CMK (cell line): ENCODE measurements around the gene MYO3B.
"Not testable (repeated sequence)": the region's sequence is repeated elsewhere in the genome, so short reads cannot be mapped to it uniquely, and the experiment has no call there.

Experiments
- DNase-seq: peaks from one replicate; pipeline ENCODE4 v3.0.0-alpha.2; 2010; ENCODE audit warnings: low read depth

Gene MYO3B

DNA sequence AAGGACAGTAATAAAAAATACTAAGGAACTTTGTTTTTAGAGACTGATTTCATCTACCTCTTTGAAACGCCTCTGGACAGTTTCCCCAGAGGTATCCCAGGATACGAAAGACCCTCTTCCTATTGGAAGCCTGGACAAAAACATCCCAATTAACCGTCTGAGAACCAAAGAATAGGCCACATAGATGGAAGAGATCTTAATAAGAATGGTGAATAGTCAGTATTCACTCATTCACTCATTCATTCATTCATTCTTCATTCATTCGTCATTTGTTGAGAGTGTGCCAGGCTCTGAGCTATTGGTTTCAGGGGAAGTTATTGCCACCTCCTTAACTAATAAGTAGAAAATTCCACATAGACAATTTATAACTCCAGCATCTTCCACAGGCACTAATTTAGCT lies 464.0 kb downstream of the MYO3B start:
- no peak for DNase-seq

DNA sequence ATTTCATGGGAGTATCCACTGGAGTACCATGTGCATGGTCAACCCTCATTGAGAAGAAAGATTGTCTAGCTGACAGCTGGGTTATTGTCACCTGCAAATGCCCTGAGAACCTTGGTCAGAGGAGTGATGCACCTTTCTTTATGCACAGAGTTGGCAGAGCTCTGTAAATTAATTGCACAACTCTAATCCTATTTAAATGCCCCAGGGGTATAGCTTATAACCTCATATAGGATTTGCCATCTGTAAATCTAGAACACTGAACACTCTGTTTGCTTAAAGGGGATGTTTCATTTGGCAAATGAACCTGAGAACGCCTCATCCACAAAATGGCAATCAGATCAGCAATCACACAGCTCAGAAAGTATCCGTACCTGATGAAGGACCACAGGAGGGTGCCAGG lies 465.4 kb downstream of the MYO3B start:
- DNase-seq = no peak

DNA sequence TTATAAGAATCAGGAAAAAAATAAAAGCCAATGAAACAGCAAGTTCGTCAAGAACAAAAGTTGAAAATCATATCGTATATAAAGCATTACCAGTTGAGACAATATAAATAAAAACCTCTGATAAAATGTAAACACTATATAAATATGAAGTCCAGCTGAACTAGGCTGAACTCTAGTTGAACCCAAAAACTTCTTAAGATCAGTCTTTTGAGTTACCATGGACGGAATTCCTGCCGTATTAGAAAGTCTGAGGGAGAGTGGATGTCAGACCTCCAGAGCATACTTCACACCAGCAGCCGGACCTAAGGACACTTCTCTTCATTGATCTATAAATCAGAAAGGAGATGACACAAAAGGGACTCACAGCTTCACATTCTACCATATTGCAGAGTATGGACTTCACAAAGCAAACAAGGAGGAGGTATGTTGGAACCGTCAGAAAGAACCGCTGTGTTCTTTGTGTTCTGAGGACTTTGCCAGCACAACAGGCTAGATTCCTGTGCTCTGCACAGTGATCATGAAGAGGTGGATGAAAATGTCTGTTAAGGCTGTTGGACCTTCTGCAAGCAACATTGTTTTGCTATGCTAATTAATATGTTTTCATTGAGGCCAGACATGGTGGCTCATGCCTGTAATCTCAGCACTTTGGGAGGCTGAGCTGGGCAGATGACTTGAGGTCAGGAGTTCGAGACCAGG lies 469.9 kb downstream of the MYO3B start:
- DNase-seq = no peak

DNA sequence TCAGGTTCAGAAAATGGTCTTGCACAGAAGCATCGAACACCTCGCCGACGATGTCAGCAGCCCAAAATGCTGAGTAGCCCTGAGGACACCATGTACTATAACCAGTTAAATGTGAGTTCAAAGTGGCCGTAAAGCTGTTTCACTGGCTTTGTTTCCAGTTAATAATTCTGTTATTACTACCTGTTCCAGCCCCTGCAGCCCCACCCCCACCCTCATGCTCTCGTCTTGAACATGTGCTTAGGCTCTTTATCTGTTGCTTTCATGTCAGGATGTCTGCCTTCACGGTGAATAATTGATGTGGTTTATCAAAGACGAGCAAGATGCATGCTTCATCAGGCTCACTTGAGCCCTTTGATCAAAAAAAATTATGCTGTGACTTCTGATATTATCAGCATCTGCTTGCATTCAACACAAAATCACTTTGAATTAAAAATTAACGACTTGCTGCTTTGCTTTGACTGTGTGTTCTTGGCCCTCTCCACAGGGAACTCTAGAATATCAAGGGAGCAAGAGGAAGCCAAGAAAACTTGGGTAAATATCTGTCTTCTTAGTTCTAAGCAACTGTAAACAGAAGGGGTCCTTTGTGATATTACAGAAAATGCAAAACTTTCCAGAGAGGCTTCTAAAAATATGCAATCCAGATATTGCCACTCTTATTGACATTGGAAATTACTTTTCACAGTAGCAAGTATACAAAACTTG lies 473.8 kb downstream of the MYO3B start:
- no peak for DNase-seq

DNA sequence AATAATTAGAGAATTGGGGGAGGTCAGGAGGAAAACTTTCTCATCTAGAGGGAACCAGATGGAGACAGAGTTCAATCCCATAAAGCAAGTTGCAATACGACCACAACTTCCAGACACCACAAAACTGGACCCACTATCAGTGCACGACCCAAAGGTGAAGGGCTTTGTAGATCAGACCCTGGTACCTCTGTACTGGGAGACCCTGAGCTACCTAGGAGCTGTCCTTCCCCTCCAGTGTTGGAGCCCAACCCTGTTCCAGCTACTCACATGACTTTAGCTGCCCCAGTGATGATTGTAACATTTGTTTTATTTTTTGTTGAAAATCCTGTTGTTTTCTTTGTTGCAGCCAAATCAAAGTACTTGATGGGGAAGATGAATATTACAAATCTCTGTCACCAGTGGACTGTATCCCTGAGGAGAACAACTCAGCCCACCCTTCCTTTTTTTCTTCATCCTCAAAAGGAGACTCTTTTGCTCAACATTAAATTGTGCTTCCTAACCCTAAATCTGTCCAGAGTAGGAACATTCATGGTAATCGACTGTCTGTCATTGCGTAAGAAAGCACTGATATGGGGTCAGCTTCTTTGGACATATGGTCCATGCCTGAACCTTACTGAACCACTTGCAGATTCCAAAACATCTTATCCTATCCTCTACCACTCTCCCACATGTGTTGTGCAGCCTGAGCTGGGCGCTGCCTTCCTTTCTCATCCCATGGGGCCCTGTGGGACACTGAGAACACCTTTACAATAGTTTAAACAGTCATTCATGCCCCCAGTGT lies 474.9 kb downstream of the MYO3B start:
- DNase-seq = no peak

DNA sequence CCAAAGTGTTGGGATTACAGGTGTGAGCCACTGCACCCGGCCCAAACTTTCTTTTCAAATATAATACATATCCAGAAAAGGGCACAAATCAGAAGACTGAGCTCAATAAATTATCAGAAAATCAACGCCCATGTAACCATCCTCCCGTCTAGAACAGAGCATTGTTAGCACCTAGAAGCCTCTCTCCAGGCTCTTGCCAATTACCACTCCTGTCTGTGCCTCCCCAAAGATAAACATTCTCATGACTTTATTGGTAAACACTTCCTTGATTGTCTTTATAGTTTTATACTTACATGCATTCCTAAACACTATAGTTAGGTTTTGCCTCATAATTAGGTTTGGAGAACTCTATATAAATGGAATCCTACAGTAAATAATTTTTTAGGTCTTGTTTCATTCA lies 478.7 kb downstream of the MYO3B start:
- DNase-seq = no peak

DNA sequence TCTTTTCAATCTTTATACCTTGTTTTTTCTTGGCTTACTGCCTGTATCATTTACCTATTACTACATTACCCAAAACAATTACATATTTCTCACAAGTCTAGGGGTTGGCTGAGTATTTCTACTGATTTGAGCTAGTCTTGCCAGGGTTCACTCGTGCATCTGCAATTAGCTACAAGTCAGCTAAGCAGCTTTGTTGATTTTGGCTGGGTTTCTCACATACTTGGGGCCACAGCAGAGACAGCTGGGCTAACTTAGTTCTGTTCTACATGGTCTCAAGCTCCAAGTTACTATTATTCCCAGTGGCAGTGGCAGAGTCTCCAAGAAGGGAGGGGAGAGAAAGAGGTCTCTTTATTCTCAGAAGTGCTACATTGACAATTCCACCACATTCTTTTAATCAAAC lies 482.5 kb downstream of the MYO3B start:
- DNase-seq = no peak

DNA sequence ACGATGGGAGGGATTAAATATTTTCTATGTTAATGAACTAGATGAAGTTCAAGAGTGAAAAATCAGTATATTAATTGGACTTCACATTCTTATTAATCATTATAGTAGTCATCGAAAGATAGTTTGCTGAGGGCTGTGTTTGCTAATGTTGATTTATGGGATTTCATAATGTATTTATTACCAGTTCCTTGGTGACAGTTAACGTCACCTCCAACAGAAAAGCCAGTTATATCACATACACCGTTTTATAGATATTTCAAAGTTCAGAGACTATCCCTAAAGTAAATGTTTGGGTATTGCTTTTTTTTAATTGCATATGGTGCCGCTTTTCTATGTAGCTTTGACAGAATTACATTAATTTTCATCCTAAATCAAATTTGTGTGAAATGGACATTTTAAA lies 487.8 kb downstream of the MYO3B start:
- no peak for DNase-seq

DNA sequence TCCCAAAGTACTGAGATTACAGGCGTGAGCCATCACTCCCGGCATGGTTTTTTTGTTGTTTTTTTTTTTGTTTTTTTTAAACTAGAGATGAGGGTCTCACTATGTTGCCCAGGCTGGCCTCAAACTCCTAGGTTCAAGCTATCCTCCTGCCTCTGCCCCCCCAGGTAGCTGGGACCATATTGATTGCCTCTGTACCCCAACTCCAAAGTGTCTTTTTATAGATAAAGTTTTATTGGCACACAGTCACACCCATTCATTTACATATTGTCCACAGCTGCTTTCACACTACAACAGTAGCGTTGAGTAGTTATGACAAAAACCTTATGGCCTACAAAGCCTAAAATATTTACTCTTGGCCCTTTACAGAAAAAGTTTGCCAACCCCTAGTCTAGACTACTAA lies 492.0 kb downstream of the MYO3B start:
- DNase-seq = no peak

DNA sequence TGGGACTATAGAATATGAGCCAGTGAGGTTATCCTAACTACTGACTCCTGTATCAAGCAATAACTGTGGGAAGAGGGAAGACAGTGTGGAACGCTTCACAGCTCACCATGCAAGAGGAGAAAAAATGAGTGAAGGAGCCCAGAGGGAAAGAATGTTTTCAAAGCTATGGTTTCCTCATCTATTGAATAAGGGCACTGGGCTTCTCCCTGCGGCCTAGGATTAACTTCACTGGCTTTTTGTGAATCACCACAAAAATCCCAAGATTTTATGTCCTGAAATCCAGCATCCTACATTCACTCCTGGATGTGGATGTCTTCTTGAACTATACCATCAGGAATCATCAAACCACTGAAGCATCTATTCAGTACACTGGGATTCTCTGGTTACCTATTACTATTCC lies 492.7 kb downstream of the MYO3B start:
- DNase-seq = no peak

DNA sequence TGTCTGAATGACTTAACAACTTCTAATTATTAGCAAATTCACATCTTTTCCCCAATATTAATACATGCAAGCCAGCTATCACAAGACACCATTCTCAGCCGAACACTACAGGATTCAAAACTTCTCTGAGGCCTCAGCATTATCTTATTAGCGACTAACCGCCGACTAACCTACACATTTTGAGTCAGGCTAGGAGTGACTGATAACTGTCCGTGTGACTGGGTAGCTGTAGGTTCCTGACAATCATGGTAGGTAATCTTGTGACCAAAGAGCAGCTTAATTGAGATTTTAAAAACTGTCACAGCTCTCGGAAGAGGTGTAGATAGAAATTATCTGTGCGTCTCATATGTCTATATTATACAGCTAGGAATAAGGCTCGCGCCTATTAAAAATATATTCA lies 493.1 kb downstream of the MYO3B start:
- DNase-seq = no peak

DNA sequence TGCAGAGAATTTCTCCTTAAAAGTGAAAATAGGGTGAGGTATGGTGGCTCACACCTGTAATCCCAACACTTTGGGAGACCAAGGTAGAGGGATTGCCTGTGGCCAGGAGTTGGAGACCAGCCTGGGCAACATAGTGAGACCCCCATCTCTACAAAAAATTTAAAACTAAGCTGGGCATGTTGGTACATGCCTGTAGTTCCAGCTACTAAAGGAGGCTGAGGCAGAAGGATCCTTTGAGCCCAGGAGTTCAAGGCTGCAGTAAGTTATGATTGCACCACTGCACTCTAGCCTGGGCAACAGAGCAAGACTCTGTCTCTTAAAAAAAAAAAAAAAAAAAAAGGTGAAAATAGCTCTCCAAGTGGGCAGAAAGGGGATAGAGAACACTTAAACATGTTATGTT lies 496.3 kb downstream of the MYO3B start:
- not testable (repeated sequence) for DNase-seq

DNA sequence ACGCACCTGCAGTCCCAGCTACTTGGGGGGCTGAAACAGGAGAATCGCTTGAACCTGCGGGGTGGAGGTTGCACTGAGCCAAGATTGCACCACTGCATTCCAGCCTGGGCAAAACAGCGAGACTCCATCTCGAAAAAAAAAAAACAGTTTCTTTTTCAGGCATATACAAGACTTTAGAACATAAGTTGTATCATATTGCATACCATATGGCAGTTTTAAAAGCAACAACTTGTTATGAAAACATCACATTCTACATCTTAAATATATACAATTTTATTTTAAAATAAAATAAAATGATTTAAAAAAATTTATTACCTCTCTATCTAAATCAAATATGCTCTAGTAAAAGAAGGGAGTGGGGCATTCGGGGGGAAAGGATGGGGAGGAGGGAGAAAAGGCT lies 497.8 kb downstream of the MYO3B start:
- no peak for DNase-seq

DNA sequence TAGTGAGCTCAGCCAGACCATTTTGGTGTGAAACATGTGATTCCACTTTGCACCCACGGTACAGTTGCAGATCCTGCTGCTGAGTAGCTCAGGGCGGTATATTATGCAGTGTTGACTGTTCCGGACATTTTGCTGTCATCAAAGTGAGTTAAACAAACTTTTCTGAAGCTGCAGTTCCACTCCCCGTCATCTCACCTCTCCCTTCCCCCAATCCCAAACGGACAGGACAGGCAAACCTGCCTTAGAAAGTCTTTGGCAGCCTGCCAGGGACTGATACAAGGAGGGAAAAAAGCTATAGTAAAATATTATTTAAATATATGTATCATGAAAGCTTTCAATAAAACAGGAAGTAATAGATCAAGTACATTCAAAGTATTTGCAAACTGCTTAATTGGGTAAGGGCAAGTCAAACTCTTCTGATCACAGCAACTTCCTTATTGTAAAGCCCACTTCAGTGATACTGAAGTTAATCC lies 501.7 kb downstream of the MYO3B start:
- no peak for DNase-seq

DNA sequence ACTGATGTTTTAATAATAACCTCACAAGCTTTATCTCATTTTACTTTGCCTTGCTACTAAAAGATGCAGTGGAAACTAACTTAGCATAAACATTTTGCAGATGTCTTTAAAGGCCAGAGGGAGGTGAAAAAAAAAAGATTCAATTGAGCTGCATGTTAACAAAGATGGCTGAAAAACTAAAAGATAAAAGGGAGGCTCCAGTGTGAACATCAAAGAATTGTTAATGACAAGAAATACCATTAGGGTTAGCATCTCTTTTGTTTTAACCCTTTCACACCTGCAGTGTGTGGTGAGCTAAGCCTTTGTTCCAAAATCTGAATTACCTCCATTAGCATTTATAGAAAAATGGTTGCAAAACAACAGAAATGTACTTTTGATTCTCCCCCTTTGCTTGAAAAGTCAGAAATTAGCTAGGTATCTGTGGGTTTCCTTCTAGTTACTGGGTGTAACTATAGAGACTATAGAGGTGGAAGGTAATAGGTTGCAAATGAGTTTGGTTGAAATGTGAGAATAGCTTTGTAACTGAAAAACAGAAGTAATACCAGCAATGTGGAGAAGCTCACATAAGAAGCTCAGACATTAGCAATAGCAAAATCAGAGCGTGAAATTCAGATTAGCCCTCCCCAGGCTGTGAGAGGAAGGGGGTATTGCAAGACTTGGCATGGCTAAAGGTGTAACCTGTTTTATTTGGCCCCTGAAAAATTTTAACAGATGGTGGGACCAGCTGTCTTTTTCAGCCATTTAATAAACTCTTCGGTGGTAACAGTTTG lies 502.4 kb downstream of the MYO3B start:
- DNase-seq = no peak

DNA sequence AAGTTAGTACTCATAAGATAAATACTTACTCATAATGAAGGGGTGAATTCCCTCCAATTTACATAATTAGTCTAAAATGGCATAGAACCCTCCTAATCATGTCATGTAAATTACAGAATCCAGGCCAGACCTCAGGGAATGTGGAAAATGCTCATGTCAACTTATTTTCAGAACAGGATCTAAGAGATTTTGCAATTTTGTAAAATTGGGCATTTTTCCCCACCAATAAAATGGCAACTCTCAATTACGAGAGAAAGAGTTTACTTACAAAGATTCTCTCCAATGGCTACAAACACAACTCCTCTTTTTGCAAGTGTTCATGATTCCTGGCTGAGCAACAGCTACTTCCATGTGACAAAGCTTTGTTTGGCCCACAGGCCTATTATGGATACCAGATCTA lies 503.4 kb downstream of the MYO3B start:
- no peak for DNase-seq

DNA sequence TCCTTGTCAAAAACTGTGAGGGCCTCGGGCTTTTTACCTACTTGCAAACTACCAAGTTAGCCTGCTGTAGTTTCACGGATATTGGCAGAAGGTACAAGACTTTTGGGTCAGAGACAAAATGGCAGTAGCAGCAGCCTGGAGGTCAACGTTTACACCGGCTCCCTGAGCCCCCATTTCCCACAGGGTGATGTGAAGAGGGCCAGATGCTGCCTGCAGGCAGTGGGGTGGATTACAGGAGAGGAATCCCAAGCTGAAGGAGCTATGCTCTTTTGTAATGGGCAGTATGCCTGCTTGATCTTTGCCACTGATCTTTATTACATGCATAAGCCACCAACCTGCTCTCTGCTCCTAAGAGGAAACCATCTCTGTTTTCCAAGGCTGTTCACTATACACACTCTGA lies 507.6 kb downstream of the MYO3B start:
- DNase-seq = no peak

DNA sequence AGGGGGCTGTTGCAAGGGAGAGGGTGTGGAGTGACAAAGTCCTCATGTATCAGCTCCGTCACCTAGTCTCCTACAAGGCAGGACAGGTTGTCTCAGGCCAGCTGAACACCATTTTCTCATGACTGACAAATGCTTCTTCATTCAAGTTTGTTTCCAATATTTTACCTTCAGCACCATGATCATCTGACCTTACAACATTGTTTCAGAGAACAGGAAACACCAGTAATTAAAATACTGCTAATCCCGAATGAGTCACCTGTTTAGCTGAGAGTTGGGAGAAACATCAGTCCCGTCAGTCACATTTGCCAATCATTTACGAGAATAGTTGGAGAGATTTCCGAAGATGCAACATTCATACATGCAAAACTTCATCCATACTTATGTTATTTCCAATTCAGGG lies 511.5 kb downstream of the MYO3B start:
- DNase-seq = no peak

DNA sequence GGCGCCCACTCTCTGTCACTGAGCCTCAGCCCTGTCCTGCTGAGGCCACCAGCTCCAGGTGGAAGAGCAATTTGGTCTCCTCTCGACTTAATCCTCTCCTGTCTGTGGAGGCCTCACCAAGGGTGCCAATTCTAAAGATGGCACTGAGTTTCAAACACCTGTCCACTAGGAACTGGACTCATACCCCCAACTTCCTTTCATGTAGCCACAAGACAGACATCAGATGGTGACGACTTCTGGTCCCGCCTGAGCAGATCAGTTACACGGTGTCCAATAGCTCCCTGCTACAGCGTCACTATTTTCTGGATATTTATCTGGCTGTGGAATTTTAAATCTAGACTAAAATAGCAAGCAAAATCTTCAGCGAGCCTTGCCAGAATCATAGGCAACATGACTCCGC lies 512.7 kb downstream of the MYO3B start:
- no peak for DNase-seq

DNA sequence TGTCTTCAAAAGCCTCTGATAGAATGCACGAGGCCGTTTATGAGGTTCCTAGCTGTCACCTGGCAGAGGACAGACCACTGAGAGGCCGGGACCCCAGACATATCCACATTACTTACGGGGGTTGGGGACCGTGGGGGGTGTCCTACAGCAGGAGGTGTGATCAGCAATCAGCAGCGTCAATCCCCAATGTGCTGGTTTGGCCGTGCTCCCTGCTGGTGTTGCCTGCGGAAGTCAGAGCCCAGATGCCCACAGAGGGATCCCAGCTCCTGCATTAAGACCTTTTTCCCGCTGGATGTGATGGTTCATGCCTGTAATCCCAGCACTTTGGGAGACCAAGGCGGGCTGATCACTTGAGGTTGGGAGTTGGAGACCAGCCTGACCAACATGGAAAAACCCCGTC lies 516.4 kb downstream of the MYO3B start:
- DNase-seq = no peak

DNA sequence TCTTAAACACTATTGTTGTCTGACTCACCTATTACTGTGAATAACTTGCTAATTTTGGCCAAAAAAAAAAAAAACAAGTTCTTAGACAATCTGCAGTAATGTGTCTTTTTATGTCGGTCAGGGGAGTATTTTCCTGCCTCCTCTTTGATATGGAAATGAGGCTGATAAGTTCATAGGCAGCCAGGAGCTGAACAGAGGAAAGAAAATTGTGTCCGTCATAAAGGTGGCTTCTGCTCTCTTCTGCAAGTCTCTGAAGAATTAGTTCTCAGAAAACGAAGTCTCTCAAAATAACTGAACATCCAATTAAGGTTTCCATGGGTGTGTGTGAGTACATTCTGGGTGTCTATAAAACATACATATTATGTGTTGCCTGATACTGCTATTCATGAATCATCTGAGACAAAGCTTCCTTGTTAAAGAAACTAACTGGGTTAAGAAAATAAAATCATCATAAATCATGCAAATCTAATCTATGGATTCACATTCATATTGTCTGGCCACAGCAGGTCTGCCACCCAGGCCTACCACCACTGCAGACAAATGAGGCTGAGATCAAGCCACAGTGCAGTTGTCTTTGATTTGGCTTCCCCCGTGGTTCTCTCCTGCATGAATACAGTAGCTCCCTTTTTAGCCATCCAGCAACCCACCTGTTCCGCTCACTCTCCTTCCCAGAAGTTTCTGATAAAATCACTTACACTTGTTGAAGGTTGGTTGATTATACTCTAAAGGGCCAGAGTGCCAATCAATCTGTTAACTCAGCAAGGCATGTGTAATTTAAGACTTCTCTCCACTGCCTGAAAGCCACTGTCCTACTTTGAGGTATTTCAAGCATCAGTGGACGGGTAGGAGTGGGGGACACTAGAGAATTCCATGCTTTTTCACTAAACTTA lies 517.8 kb downstream of the MYO3B start:
- DNase-seq = no peak
